GM18507 (cell line): ENCODE data around the gene ZNF592.

Experiments
- DNase-seq: peaks from one replicate; pipeline ENCODE4 v3.0.0; 2011; ENCODE audit warnings: low read depth; ENCODE audit not compliant: insufficient read length; ENCODE audit errors: extremely low spot score
- FAIRE-seq: peaks from 2 replicates; lab custom pipeline; 2011; peaks lifted over from hg19 to GRCh38; lab: Jason Lieb, UNC

The ZNF592 gene

DNA sequence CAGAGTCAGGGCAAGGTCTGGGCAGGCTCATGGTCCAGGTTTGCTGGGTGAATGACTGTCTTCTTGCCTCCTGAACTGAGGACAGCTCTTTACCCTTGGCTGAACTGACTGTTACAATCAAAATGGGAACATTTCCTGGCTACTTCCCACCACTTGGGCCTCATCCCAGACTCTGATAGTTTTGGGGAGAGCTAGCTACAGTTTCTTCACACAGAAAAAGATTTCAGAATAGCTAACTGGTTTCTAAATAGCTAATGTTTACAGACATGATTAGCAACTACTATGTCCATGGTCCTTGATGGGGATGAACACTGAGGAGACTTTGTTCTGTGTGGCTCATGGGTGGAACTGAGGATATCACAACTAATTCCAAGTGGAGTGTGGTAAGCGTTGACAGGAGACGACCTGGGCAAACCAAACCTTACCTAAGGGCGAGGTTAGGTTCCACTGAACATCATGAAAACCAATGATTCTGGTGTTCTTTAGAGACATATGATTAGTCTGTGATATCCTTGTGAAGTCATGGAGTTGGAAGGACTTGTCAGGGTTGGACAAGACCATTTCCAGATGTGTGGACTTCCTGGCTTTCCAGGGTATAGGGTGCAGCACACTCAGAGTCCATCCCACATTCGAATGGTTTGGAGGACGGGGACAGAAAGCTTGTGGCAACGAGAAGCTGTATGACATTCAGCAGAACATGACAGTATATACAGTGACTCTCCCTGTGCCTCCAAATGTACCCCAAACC is 76.0 kb downstream of the ZNF592 start:
- DNase-seq (no peak), FAIRE-seq (no peak)

DNA sequence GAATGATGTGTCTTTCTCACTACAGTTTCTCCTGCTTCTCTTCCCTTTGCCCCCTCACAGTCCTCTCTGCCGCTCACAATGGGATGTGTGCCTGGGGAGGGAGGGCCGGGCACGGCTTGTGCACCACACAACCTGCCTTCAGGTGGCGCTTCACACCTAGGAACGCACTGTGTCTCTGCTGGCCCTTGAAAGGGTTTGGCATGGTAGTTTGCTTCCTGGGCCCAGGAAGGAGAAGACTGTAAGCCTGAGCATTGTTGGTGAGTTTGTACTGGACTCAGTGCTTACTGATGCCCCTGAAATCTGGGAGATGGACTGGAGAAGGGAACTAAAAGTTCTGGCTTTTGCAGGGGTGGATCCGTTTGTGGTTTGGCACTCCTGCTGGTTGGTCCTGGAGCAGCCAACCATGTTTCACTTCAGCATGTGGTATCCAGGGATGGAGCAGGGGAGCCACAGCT is 78.0 kb downstream of the ZNF592 start:
- no peak for FAIRE-seq
- no peak for DNase-seq

DNA sequence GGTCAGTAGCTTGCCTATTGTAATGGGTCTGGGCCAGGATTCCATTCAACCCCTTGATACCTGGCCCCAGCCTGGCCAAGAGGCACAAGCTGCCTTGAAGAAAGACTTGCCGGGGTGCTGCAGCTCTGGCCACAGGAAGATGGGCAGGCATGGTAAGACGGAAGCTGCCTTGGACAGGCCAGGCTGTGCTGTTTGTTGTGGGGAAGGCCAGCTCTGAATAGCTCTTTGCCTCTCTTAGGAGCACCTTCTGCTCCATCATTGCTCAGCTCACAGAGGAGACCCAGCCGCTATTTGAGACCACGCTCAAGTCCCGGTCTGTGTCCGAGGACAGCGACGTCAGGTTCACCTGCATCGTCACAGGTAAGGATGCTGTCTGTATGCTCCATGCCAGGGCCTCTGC is 78.9 kb downstream of the ZNF592 start:
- FAIRE-seq: no peak
- no peak for DNase-seq

- DNase-seq: no peak
- no peak for FAIRE-seq
Observed at GRCh38 chr15:84828086-84828908, 79.9 kb downstream of the ZNF592 start.

- FAIRE-seq (no peak), DNase-seq (no peak)
Observed at GRCh38 chr15:84829428-84829827, 81.0 kb downstream of the ZNF592 start.

DNA sequence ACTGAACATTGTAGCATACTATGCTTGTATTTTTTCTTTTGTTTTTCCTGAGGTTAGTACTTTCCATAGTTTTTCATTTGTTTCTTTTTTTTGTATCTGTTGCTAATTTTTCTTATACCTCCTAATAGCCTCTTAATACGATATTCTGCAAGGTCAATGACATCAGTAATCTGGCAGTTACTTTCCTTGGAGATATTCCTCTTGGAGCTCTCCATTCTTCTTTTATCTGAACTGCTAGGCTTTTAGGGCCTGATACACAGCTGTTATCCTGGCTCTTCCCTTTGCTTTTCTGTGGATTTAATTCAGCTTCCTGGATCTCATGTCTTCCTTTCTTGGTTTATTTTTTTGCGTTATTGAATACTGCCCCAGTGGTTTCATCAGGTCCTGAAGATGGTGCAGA is 81.6 kb downstream of the ZNF592 start:
- FAIRE-seq (no peak), DNase-seq (no peak)

DNA sequence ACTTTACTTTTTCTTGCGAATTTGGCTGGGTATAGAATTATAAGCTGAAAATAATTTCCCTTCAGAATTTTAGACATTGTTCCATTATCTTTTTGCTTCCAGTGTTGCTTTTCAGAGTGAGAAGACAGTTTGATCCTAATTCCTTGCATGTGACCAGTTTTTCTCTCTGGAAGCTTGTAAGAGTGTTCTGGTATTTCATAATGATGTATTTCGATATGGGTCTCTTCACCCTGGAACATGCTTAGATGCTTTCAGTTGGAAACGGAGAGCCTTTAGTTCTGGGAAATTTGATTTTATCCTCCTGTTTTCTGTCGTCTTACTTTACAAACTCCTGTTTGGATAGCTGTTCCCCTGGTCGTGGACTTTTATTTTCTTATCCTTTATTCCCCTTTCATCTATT is 82.6 kb downstream of the ZNF592 start:
- DNase-seq (no peak), FAIRE-seq (no peak)

DNA sequence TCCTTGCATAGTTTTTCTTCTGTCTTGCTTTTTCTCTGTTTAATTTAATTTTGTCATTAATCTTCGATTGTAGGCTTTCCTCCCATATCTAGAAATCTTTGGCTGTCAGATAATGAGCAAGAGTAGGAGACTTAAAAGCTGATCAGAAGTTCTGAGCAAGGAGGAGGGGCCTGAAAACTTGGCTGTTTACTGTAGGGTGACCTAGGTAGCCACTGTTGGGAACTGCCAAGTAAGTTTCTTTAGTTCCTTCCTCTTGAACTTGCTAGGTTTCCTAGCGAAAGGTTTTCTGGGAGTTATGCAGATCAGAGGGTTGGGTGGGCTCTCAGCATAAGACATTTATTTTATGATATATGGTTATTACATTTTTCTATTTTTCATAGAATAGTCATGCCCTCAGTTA is 83.2 kb downstream of the ZNF592 start:
- no peak for DNase-seq
- no peak for FAIRE-seq

GRCh38 chr15:84832448-84833040 is 84.2 kb downstream of the ZNF592 start:
- FAIRE-seq (no peak), DNase-seq (no peak)

GRCh38 chr15:84833447-84834228 is 85.2 kb downstream of the ZNF592 start:
- no peak for DNase-seq
- no peak for FAIRE-seq

- no peak for FAIRE-seq
- no peak for DNase-seq
Observed at GRCh38 chr15:84834229-84834955, 86.0 kb downstream of the ZNF592 start.

DNA sequence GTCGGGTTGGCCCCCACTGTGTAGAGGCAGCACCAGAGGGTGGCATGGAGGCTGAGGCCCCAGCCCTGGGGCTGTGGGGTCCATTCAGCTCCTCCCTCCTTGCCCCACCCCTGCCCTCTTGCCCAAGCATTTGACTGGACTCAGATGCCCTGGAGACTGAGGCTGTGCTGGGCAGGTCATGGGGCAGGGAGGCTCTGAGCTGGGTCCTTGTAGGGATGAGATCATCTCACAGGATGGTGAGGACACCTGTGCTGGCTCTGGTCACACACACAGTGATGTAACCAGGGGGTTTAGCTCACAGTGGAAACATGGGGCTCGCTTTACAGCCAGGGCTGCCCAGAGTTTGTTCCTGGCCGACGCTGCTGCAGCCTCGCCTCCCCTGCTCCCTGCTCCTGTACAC is 86.6 kb downstream of the ZNF592 start:
- DNase-seq: no peak
- no peak for FAIRE-seq

DNA sequence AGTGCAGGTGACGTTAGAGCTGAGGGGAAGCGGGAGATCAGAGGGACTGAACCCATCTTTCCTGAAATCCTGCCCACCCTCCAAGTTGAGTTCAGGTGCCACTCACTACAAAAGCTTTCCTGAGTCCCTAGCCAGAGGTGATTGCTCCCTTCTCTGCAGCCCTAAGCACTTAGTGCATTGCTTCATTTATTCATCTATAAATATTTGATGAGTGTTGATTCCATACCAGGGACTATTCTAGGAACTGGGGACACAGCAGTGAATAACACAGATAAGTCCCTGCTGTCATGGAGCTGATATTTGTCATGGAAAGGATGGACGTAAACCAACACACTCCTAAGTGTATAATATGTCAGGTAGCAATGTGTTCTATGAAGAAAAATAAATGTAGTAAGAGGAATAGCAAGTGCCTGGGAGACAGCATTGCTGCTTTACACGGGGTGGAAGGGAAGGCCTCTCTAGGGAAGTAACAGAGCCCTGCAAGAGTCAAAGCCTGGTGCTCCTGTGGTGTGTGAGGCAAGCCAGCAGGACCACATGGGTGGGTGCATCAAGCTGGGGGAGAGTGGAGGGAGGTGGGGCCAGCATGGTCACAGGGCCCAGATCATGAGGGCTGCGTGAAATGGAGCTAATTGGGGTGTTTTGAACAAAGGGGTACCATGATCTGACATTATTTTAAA is 87.4 kb downstream of the ZNF592 start:
- FAIRE-seq (no peak), DNase-seq (no peak)

- FAIRE-seq (no peak), DNase-seq (no peak)
Observed at GRCh38 chr15:84836844-84837243, 88.5 kb downstream of the ZNF592 start.

GRCh38 chr15:84839714-84840113 is 91.3 kb downstream of the ZNF592 start:
- DNase-seq (no peak), FAIRE-seq (no peak)

DNA sequence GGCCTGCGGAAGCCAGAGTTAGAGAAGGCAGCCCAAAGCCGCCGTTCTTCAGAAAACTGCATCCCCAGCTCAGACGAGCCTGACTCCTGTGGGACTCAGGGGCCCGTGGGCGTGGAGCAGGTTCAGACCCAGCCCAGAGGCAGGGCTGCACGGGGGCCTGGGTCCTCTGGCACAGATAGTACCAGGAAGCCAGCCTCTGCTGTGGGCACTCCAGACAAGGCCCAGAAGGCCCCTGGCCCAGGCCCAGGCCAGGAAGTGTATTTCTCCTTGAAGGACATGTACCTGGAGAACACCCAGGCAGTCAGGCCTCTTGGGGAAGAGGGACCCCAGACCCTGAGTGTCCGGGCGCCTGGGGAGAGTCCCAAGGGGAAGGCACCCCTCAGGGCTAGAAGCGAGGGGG is 91.9 kb downstream of the ZNF592 start:
- DNase-seq (no peak), FAIRE-seq (no peak)

- no peak for FAIRE-seq
- no peak for DNase-seq
Observed at GRCh38 chr15:84840741-84841429, 92.5 kb downstream of the ZNF592 start.

DNA sequence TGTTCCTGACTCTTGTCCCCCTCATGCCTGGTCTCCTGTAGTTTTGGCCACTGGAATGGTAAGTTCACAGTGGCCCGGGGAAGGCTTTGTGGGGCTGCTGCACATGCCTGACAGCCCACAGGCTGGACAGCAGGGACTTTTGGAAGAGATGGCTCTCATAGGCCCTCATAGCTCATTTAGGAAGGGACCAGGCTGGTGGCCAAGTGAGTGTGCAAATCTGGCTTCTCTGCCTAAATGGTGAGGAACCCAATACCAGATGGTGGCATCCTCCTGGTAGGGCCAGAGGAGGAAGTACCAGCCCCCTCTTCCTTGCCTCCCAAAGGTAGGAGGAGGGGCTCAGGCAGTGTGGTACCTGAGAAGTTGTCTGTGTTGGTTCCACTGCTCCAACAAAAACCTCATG is 94.4 kb downstream of the ZNF592 start:
- no peak for FAIRE-seq

More for the DNA sequence above, 94.4 kb downstream of the ZNF592 start:
- no peak for DNase-seq
